Prostate gland (tissue), 2 donors: ENCODE data around the gene SH2D3C. TPM values are rescaled to one million over a fixed set of nuclear protein-coding genes. Genes with fewer than 3 reads are reported as not detected.

ENCODE experiments used
- DNase-seq: peaks from one replicate; pipeline ENCODE4 v3.0.0-alpha.2; 2019; ENCODE audit warnings: low spot score
- H3K27ac ChIP-seq, 2 donors: fragments of 200-600 bp; sonication (generic); 2 replicates each; pipeline ENCODE4 v1.5.1; 2017 to 2019
- H3K27me3 ChIP-seq: fragments of 200-600 bp; sonication (generic); replicated peaks from 2 replicates; pipeline ENCODE4 v1.5.1; 2019; ENCODE audit not compliant: insufficient read depth
- H3K36me3 ChIP-seq, 2 donors: fragments of 200-600 bp; sonication (generic); 1 replicate in 1 of 2; 2 replicates in 1 of 2; pipeline versions ENCODE4 v1.5.1 to v1.8.1; 2017 to 2019
- H3K4me1 ChIP-seq: fragments of 200-600 bp; sonication (generic); replicated peaks from 2 replicates; pipeline ENCODE4 v1.5.1; 2019
- H3K4me3 ChIP-seq, 2 donors: fragments of 200-600 bp; sonication (generic); 2 replicates each; pipeline ENCODE4 v1.5.1; 2017 to 2019
- H3K9me3 ChIP-seq: fragments of 200-600 bp; sonication (generic); 2 replicates; pipeline ENCODE4 v1.5.1; 2017
- POLR2A ChIP-seq: fragments of 450-650 bp; IDR thresholded peaks from one replicate; pipeline ENCODE4 v1.6.1; 2016; ENCODE audit warnings: antibody characterized with exemption, mild to moderate bottlenecking
- POLR2AphosphoS5 ChIP-seq: sonication (generic); formaldehyde crosslinking; IDR thresholded peaks from one replicate; pipeline ENCODE4 v1.6.1; 2017; ENCODE audit warnings: antibody characterized with exemption
- WGBS: methylation state at CpG from one replicate; pipeline ENCODE4 v1.1.5; 2018; 5-methylcytosine and 5-hydroxymethylcytosine counted together
- intact Hi-C: fragments of 100-400 bp; cut with DNase I; formaldehyde crosslinking; loops from one replicate; pipeline ENCODE4 v1.14.2; 2022
- total RNA-seq, 2 donors: library from RNA; depleted of rRNA; stranded (reverse); fragments of >200 nt; gene quantifications; one replicate each; pipeline ENCODE4 v1.1.0, GENCODE V29; 2016
- TF ChIP-seq, protein P1 (sequence below), 4 experiments: fragments of 200-600 bp in 2 of 4; fragments of 450-650 bp in 2 of 4; sonication (generic) in 2 of 4; IDR thresholded peaks; 1 replicate in 3 of 4; 2 replicates in 1 of 4; pipeline ENCODE4 v1.5.1; 2016 to 2019; ENCODE audit warnings: antibody characterized with exemption in 4 of 4, mild to moderate bottlenecking in 2 of 4, moderate library complexity in 2 of 4

The SH2D3C gene
- total RNA-seq, 2 donors from 2014 or later: 5.5 to 11.4 TPM

DNA sequence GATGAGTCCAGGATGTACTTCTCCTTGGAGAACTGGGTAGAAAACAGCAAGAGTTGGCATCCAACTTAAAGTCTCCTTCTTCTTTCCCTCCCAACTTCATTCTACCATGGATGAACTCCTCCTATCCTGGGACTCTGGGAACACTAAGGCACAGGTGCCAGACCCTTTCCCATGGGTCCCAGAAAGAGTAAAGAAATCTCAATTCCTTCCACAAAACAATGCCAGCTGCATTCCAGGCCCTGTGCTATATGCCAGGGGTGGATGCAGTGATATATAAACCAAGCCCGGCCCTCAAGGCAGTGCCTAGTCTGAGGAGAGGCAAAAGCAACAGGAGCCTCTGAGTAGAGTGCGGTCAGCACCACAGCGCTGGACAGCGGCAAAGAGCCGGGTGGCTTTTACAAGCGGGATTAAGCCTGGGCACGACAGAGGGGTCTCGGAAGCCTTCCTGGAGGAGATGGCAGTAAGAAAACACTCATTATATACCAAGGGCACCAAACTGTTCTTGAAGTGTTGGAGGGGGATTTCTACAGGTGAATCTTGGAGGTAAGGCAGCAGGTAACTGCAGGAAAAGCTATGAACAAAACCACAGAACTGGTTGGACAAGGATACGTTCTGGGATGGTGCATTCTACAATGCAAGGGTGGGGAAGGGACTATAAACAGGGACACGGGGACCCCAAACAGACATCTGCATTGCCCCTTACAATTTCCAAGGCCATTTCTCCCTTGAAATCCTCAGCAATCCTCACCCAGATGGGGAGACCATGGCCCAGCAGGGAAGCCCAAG, 27.0 kb downstream of the SH2D3C start:
- Histone ChIP-seq H3K27ac (no peak overlapping the region), H3K27me3 (peaks cover 7% of the 10 kb centered on the region), H3K4me3 (no peak overlapping the region), H3K4me1 (no peaks in the 10 kb centered on the region), H3K9me3 (no peaks in the 10 kb centered on the region), H3K36me3 (no peaks in the 10 kb centered on the region)
- intact Hi-C loops: no loop called here
- TF ChIP-seq, protein P1, sequence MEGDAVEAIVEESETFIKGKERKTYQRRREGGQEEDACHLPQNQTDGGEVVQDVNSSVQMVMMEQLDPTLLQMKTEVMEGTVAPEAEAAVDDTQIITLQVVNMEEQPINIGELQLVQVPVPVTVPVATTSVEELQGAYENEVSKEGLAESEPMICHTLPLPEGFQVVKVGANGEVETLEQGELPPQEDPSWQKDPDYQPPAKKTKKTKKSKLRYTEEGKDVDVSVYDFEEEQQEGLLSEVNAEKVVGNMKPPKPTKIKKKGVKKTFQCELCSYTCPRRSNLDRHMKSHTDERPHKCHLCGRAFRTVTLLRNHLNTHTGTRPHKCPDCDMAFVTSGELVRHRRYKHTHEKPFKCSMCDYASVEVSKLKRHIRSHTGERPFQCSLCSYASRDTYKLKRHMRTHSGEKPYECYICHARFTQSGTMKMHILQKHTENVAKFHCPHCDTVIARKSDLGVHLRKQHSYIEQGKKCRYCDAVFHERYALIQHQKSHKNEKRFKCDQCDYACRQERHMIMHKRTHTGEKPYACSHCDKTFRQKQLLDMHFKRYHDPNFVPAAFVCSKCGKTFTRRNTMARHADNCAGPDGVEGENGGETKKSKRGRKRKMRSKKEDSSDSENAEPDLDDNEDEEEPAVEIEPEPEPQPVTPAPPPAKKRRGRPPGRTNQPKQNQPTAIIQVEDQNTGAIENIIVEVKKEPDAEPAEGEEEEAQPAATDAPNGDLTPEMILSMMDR (IDR thresholded peaks at IDR 0.05): no peak
- TF ChIP-seq POLR2A (no peak), POLR2AphosphoS5 (no peak)
- WGBS: 21% methylated on average over 10 of the region's 10 CpGs
- DNase-seq: no peak

DNA sequence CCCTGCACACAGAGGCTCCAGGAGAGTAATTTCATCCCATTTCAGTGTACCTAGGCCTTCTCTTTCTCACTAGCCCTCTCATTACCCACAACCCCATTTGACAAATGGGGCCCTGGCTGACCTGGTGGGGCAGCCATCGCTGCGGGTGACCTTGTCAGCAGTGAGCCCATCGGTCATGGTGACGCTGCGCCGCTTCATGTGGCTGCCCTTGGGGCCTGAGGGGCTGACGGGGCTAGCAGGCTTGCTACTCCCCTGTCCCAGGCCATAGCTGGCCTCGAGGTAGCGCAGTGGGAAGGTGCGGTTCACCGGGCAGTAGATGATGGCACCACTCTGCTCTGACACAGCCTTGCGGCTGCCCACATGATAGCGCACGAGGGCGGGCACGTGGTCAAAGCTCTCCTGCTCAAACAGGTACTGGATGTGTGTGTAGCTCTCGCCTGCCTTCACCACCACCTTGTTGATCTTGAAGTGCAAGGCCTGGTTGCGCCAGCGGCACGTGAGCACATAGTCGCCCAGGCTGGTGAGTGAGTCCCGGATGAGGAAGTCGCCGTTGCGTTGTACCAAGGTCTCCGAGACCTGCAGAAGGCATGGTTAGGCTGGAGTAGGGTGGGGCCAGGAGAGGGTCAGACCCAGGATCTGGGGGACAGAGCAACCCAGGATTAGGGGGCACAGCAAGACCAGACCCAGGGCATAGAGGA, 29.2 kb downstream of the SH2D3C start:
- intact Hi-C loops: no loop called here
- no peak overlapping the region for H3K4me3 ChIP-seq
- H3K27me3 ChIP-seq: peaks cover 2% of the 10 kb centered on the region
- TF ChIP-seq POLR2A (no peak), POLR2AphosphoS5 (no peak)
- TF ChIP-seq, protein P1 (IDR thresholded peaks at IDR 0.05): no peak
- DNase-seq: no peak
- WGBS: 95% methylated on average over 26 of the region's 26 CpGs
- H3K27ac ChIP-seq: no peak overlapping the region
- no peaks in the 10 kb centered on the region for H3K9me3 ChIP-seq
- H3K36me3 ChIP-seq: no peaks in the 10 kb centered on the region
- H3K4me1 ChIP-seq: no peaks in the 10 kb centered on the region

DNA sequence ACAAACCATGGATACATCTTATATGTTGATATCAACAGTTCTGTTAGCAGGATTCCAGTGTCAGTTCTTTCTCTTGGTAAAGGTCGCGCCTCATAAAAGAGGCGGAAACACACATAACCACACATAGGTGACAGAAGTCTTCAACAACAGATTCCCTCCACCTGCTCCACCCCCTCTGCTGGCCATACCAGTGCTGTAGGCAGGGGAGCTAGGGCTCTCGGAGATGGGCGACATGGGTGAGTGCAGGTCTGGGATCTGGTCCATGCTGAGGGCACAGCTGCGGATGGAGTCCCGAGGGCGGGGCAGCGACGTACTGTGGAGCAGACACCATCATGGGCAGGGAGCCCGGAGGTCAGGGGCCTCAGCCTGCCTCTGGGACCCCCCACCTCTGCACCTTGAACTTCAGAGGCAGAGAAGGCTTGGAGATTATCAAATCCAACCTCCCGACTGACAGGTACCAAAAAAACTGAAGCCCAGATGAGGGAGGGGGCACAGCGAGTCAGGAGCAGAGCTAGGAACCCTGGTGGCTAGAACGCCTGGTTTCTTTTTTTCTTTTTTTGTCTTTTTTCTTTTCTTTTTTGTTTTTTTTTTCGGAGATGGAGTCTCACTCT, 31.4 kb downstream of the SH2D3C start:
- intact Hi-C loops: no loop called here
- Histone ChIP-seq H3K27ac (no peak overlapping the region), H3K9me3 (no peaks in the 10 kb centered on the region), H3K36me3 (no peaks in the 10 kb centered on the region), H3K27me3 (no peaks in the 10 kb centered on the region), H3K4me1 (no peaks in the 10 kb centered on the region), H3K4me3 (no peak overlapping the region)
- DNase-seq: no peak
- TF ChIP-seq, protein P1 (IDR thresholded peaks at IDR 0.05): no peak
- TF ChIP-seq POLR2AphosphoS5: no peak
- no peak for TF ChIP-seq POLR2A
- 55% methylated on average over 15 of the region's 15 CpGs for WGBS

DNA sequence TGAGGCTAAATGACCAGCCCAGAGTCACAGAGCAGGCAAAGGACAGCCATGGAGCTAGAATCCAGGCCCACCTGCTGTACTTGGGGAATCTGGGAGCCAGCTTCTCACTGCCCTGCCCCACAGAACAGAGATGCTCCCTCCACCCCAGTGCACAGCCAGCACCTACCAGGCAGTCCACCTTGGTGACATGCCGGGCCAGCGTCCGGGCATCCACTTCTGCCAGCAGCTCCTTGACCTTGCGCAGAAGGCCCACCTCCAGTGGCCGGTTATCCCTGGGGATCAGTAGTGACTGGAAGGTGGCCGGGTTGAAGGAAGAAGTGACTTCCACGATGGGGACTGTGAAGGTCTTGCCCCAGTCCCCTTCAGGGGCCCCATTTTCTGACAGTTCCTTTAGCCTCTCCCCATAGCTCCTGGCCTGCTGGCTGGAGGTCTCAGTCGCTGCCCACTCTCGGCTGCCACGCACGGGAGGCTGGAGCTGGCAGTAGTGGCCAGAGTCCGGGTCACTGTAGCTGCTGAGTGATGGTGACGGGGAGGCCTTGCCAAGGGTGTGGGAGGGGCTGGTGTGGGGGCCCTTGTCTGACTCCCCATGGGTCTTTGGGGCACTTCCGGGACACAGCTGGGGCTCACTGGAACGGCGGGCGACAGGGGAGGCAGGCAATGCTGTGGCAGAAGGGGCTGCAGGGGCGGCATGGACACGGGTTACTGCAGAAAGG, 33.9 kb downstream of the SH2D3C start:
- Histone ChIP-seq H3K4me1 (no peaks in the 10 kb centered on the region), H3K27ac (no peak overlapping the region), H3K36me3 (no peaks in the 10 kb centered on the region), H3K9me3 (no peaks in the 10 kb centered on the region), H3K27me3 (no peaks in the 10 kb centered on the region), H3K4me3 (no peak overlapping the region)
- intact Hi-C loops: no loop called here
- TF ChIP-seq POLR2A (no peak), POLR2AphosphoS5 (no peak)
- TF ChIP-seq, protein P1 (IDR thresholded peaks at IDR 0.05): no peak
- DNase-seq: no peak
- WGBS: 95% methylated on average over 18 of the region's 19 CpGs
